H1 (cell line): ENCODE data around the gene IFNB1. TPM values are rescaled to one million over a fixed set of nuclear protein-coding genes. Genes with fewer than 3 reads are reported as not detected.

Source experiments
- CTCF ChIA-PET: fragments of 300-600 bp; sonication (Branson Sonifier 250); formaldehyde crosslinking; loops from one replicate; lab custom pipeline; 2021; ENCODE audit not compliant: partially characterized antibody; lab: Charles Lee
- POLR2A ChIA-PET: fragments of 300-600 bp; sonication (Branson Sonifier 250); formaldehyde crosslinking; loops from one replicate; lab custom pipeline; 2021; ENCODE audit warnings: inconsistent platforms; ENCODE audit not compliant: partially characterized antibody; lab: Charles Lee
- DNase-seq, 2 experiments: peaks; one replicate each; pipeline versions ENCODE4 v3.0.0 to v3.0.0-alpha.2; 2010 to 2022; ENCODE audit warnings: low spot score in 2 of 2, low read depth in 1 of 2, mixed read lengths in 1 of 2
- FAIRE-seq: peaks from 2 replicates; lab custom pipeline; 2011; peaks lifted over from hg19 to GRCh38; lab: Jason Lieb, UNC
- H2AFZ ChIP-seq: 2 replicates; pipeline ENCODE4 v1.8.1; 2012; ENCODE audit warnings: low read length, inconsistent platforms
- H2AK5ac ChIP-seq: 2 replicates; pipeline ENCODE4 v1.6.1; 2013; ENCODE audit warnings: low read depth, low read length
- H2BK120ac ChIP-seq: replicated peaks from 2 replicates; pipeline ENCODE3; 2013; ENCODE audit warnings: low read depth, low read length, inconsistent platforms
- H2BK12ac ChIP-seq: 2 replicates; pipeline ENCODE4 v1.6.1; 2013; ENCODE audit warnings: low read depth, low read length
- H2BK15ac ChIP-seq: 2 replicates; pipeline ENCODE4 v1.6.1; 2013; ENCODE audit warnings: low read length
- H2BK20ac ChIP-seq: 2 replicates; pipeline ENCODE4 v1.6.1; 2013; ENCODE audit warnings: low read length
- H2BK5ac ChIP-seq: 2 replicates; pipeline ENCODE4 v1.6.1; 2013; ENCODE audit warnings: low read depth, low read length
- H3K14ac ChIP-seq: 2 replicates; pipeline ENCODE4 v1.6.1; 2013; ENCODE audit warnings: inconsistent platforms; ENCODE audit not compliant: insufficient read length
- H3K18ac ChIP-seq: 2 replicates; pipeline ENCODE4 v1.6.1; 2013; ENCODE audit warnings: low read length; ENCODE audit errors: extremely low read depth
- H3K23ac ChIP-seq: 2 replicates; pipeline ENCODE4 v1.6.1; 2013; ENCODE audit warnings: inconsistent platforms; ENCODE audit not compliant: insufficient read length
- H3K23me2 ChIP-seq: 2 replicates; pipeline ENCODE4 v1.6.1; 2013; ENCODE audit warnings: low read depth, low read length
- H3K27ac ChIP-seq: 2 replicates; pipeline ENCODE4 v1.6.1; 2011; ENCODE audit warnings: low read depth, low read length, inconsistent platforms
- H3K27me3 ChIP-seq, 4 experiments: replicated peaks in 1 of 4; 1 replicate in 1 of 4; 2 replicates in 3 of 4; pipeline versions ENCODE4 v1.6.1 to v1.8.1; 2011 to 2013; ENCODE audit warnings: low read length in 3 of 4, mild to moderate bottlenecking in 3 of 4, inconsistent platforms in 2 of 4, mixed read lengths in 2 of 4, moderate library complexity in 1 of 4; ENCODE audit not compliant: control insufficient read depth in 3 of 4, insufficient read depth in 3 of 4; ENCODE audit errors: extremely low read depth in 1 of 4
- H3K36me3 ChIP-seq, 4 experiments: 2 replicates each; pipeline versions ENCODE4 v1.6.1 to v1.8.1; 2011 to 2013; ENCODE audit warnings: mild to moderate bottlenecking in 4 of 4, low read length in 3 of 4, moderate library complexity in 2 of 4, control low read depth in 1 of 4, inconsistent platforms in 1 of 4; ENCODE audit not compliant: insufficient read depth in 4 of 4, control insufficient read depth in 2 of 4
- H3K4ac ChIP-seq: replicated peaks from 2 replicates; pipeline ENCODE3; 2013; ENCODE audit warnings: low read length, low read depth, mixed read lengths, inconsistent platforms; ENCODE audit not compliant: insufficient read length
- H3K4me1 ChIP-seq, 4 experiments: replicated peaks in 1 of 4; 1 replicate in 1 of 4; 2 replicates in 3 of 4; pipeline versions ENCODE4 v1.6.1 to v1.8.1; 2011 to 2013; ENCODE audit warnings: low read length in 3 of 4, inconsistent platforms in 2 of 4, mixed read lengths in 1 of 4; ENCODE audit not compliant: insufficient read depth in 4 of 4, control insufficient read depth in 3 of 4
- H3K4me2 ChIP-seq, 2 experiments: 2 replicates each; pipeline versions ENCODE4 v1.6.1 to v1.8.1; 2011 to 2013; ENCODE audit warnings: low read depth in 2 of 2, low read length in 2 of 2, control low read depth in 1 of 2, inconsistent platforms in 1 of 2, mild to moderate bottlenecking in 1 of 2; ENCODE audit not compliant: insufficient read depth in 1 of 2
- H3K4me3 ChIP-seq, 4 experiments: fragments of 200-600, 300-600 bp in 1 of 4; sonication (generic), shearing (Covaris generic), sonication (Bioruptor Twin) in 1 of 4; 2 replicates each; pipeline versions ENCODE4 v1.5.1 to v1.8.1; 2011 to 2016; ENCODE audit warnings: low read length in 4 of 4, low read depth in 3 of 4, control low read depth in 2 of 4, inconsistent platforms in 2 of 4, mild to moderate bottlenecking in 2 of 4, mixed read lengths in 1 of 4, moderate library complexity in 1 of 4; ENCODE audit not compliant: insufficient read depth in 2 of 4; ENCODE audit errors: extremely low read depth in 1 of 4
- H3K56ac ChIP-seq: replicated peaks from 2 replicates; pipeline ENCODE3; 2013; ENCODE audit warnings: low read depth, mild to moderate bottlenecking, mixed read lengths, low read length, inconsistent platforms; ENCODE audit not compliant: insufficient read length
- H3K79me1 ChIP-seq: 2 replicates; pipeline ENCODE4 v1.6.1; 2013; ENCODE audit warnings: low read depth, low read length, control low read depth
- H3K79me2 ChIP-seq, 2 experiments: 2 replicates each; pipeline versions ENCODE4 v1.6.1 to v1.8.1; 2012 to 2013; ENCODE audit warnings: low read length in 2 of 2, mild to moderate bottlenecking in 2 of 2, inconsistent platforms in 1 of 2; ENCODE audit not compliant: insufficient read depth in 2 of 2, control insufficient read depth in 1 of 2
- H3K9ac ChIP-seq, 4 experiments: replicated peaks in 1 of 4; 1 replicate in 1 of 4; 2 replicates in 3 of 4; pipeline versions ENCODE4 v1.6.1 to v1.8.1; 2011 to 2013; ENCODE audit warnings: low read depth in 3 of 4, low read length in 3 of 4, control low read depth in 2 of 4, mild to moderate bottlenecking in 2 of 4, moderate library complexity in 2 of 4, inconsistent platforms in 1 of 4; ENCODE audit errors: extremely low read depth in 1 of 4
- H3K9me3 ChIP-seq, 2 experiments: 2 replicates each; pipeline versions ENCODE4 v1.6.1 to v1.8.1; 2012 to 2013; ENCODE audit warnings: mild to moderate bottlenecking in 2 of 2, moderate library complexity in 2 of 2, control low read depth in 1 of 2, inconsistent platforms in 1 of 2, low read depth in 1 of 2, low read length in 1 of 2, mixed read lengths in 1 of 2; ENCODE audit not compliant: insufficient read depth in 2 of 2
- H4K20me1 ChIP-seq, 2 experiments: replicated peaks in 1 of 2; 2 replicates each; pipeline versions ENCODE3 to v1.8.1; 2011 to 2013; ENCODE audit warnings: inconsistent platforms in 2 of 2, low read length in 2 of 2, mild to moderate bottlenecking in 1 of 2; ENCODE audit not compliant: insufficient read depth in 2 of 2, control insufficient read depth in 1 of 2
- H4K5ac ChIP-seq: 2 replicates; pipeline ENCODE4 v1.6.1; 2013; ENCODE audit warnings: low read length, low read depth, mixed read lengths, inconsistent platforms; ENCODE audit not compliant: insufficient read length
- H4K8ac ChIP-seq: 2 replicates; pipeline ENCODE4 v1.8.0; 2013; ENCODE audit warnings: mild to moderate bottlenecking, moderate library complexity, low read length, inconsistent platforms; ENCODE audit not compliant: insufficient read depth; ENCODE audit errors: extremely low read depth
- H4K91ac ChIP-seq: replicated peaks from 2 replicates; pipeline ENCODE3; 2013; ENCODE audit warnings: low read length, mixed read lengths, inconsistent platforms; ENCODE audit not compliant: insufficient read length
- ATF2 ChIP-seq: IDR thresholded peaks from 2 replicates; pipeline ENCODE4 v1.6.1; 2012; ENCODE audit warnings: low read length, inconsistent platforms
- BRCA1 ChIP-seq: IDR thresholded peaks from 2 replicates; pipeline ENCODE4 v1.6.1; 2012; ENCODE audit warnings: low read depth, low read length, improper control_type of control experiment
- CREB1 ChIP-seq: IDR thresholded peaks from 2 replicates; pipeline ENCODE4 v1.6.1; 2012; ENCODE audit warnings: inconsistent platforms
- KDM4A ChIP-seq: IDR thresholded peaks from one replicate; pipeline ENCODE4 v1.7.1; 2012; ENCODE audit warnings: low read depth, mild to moderate bottlenecking, moderate library complexity, low read length, inconsistent platforms; ENCODE audit not compliant: severe bottlenecking
- POU5F1 ChIP-seq: IDR thresholded peaks from 2 replicates; pipeline ENCODE4 v1.6.1; 2011; ENCODE audit warnings: low read depth, mild to moderate bottlenecking, low read length, moderate library complexity
- SP4 ChIP-seq: IDR thresholded peaks from 2 replicates; pipeline ENCODE4 v1.6.1; 2012; ENCODE audit warnings: low read length, inconsistent platforms
- ZNF274 ChIP-seq: IDR thresholded peaks from 2 replicates; pipeline ENCODE4 v1.7.0; 2012; ENCODE audit warnings: low read length, borderline replicate concordance; ENCODE audit errors: extremely low read depth
- WGBS, 2 experiments: shearing (Covaris generic) in 1 of 2; methylation state at CpG; one replicate each; pipeline versions ENCODE4 v1.1.6 to v1.1.7; 2013 to 2015; ENCODE audit warnings: low lambda C conversion rate in 2 of 2, mixed read lengths in 2 of 2, inconsistent platforms in 1 of 2, low coverage in 1 of 2, missing lambda C conversion rate in 1 of 2; ENCODE audit not compliant: insufficient replicate concordance in 2 of 2, insufficient coverage in 1 of 2, insufficient read length in 1 of 2; ENCODE audit errors: extremely low coverage in 1 of 2, missing lambda C conversion rate in 1 of 2; 5-methylcytosine and 5-hydroxymethylcytosine counted together
- polyA plus RNA-seq, 7 experiments: library from polyadenylated mRNA; depleted of rRNA in 3 of 7; stranded (reverse) in 5 of 7; unstranded in 2 of 7; fragments of >200 nt in 5 of 7; fragments of 200-250 nt in 2 of 7; gene quantifications; 1 replicate in 5 of 7; 2 replicates in 1 of 7; 4 replicates in 1 of 7; pipeline versions ENCODE4 v1.2.1 to v1.2.3, GENCODE V29; 2011 to 2013; ENCODE audit warnings: missing spikeins in 2 of 7, mixed read lengths in 2 of 7
- total RNA-seq: library from RNA; stranded (reverse); fragmentation: NEBNext Ultra II Directional; extraction: Animal tissue kit (Norgen Biotek cat#: 25700); gene quantifications from 2 replicates; pipeline ENCODE4 v1.2.1, GENCODE V29; 2021
- TF ChIP-seq, protein P1 (sequence below), 3 experiments: IDR thresholded peaks; 1 replicate in 2 of 3; 2 replicates in 1 of 3; pipeline versions ENCODE4 v1.5.1 to v1.6.1; 2011; ENCODE audit warnings: low read length in 3 of 3, mild to moderate bottlenecking in 3 of 3, inconsistent platforms in 2 of 3, low read depth in 1 of 3, moderate library complexity in 1 of 3; ENCODE audit not compliant: insufficient read depth in 1 of 3; ENCODE audit errors: control extremely low read depth in 1 of 3

IFNB1 gene
- total and polyA plus RNA-seq, 2 of the 8 experiments (the other 6 are each of a cell fraction or from before 2014, with no cell fraction given), result not detected

DNA sequence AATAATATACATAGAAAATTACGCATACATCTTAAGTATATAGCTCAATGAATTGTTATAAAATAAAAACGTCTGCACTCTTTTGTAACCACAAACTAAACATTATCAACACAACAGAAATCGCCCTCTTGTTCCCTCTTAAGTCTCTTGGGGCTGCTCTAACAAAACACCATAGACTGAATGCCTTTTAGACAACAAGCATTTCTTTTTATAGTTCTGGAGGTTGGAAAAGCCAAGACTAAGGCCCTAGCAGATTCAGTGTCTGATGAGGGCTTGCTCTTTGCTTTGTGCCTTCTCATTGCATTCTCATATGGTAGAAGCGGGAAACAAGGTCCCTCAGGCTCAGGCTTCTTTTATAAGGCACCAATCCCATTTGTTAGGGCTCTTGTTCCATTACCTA is 4.9 kb upstream of the IFNB1 start:
- H3K18ac ChIP-seq, result no peak overlapping the region
- no peaks in the 10 kb centered on the region for H4K20me1 ChIP-seq
- ChIA-PET CTCF (no interaction called here), POLR2A (no interaction called here)
- H3K9me3 ChIP-seq, result peaks cover 3 to 4% of the 10 kb centered on the region in 2 experiments; a peak in 1 of 4 replicates
- H2BK5ac ChIP-seq, result no peak overlapping the region
- H3K27ac ChIP-seq, result no peak overlapping the region
- no peak overlapping the region for H3K4me2 ChIP-seq
- no peaks in the 10 kb centered on the region for H3K79me1 ChIP-seq
- no peaks in the 10 kb centered on the region for H3K23me2 ChIP-seq
- H2BK15ac ChIP-seq, result no peak overlapping the region
- no peak overlapping the region for H2BK120ac ChIP-seq
- no peak overlapping the region for H3K14ac ChIP-seq
- 83% methylated on average over 4 of the region's 4 CpGs; no CpG with 5 or more reads in 1 of the 2 experiments for WGBS, 2 experiments
- H2AFZ ChIP-seq, result no peak overlapping the region
- H4K5ac ChIP-seq, result no peak overlapping the region
- H4K8ac ChIP-seq, result no peak overlapping the region
- no peak overlapping the region for H3K4ac ChIP-seq
- DNase-seq, result no peak
- H4K91ac ChIP-seq, result no peak overlapping the region
- H3K36me3 ChIP-seq, result no peaks in the 10 kb centered on the region
- H2BK20ac ChIP-seq, result no peak overlapping the region
- FAIRE-seq, result no peak
- H2AK5ac ChIP-seq, result no peak overlapping the region
- TF ChIP-seq POU5F1, result no peak
- TF ChIP-seq ZNF274, result no peak
- TF ChIP-seq SP4, result no peak
- no peak for TF ChIP-seq ATF2
- no peak for TF ChIP-seq KDM4A
- TF ChIP-seq, protein P1, sequence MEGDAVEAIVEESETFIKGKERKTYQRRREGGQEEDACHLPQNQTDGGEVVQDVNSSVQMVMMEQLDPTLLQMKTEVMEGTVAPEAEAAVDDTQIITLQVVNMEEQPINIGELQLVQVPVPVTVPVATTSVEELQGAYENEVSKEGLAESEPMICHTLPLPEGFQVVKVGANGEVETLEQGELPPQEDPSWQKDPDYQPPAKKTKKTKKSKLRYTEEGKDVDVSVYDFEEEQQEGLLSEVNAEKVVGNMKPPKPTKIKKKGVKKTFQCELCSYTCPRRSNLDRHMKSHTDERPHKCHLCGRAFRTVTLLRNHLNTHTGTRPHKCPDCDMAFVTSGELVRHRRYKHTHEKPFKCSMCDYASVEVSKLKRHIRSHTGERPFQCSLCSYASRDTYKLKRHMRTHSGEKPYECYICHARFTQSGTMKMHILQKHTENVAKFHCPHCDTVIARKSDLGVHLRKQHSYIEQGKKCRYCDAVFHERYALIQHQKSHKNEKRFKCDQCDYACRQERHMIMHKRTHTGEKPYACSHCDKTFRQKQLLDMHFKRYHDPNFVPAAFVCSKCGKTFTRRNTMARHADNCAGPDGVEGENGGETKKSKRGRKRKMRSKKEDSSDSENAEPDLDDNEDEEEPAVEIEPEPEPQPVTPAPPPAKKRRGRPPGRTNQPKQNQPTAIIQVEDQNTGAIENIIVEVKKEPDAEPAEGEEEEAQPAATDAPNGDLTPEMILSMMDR (IDR thresholded peaks at IDR 0.05; ENCODE audit: control extremely low read depth in 1 of 3, insufficient read depth in 1 of 3, low read depth in 1 of 3, low read length in 3 of 3), result no peak
- TF ChIP-seq CREB1, result no peak
- no peak for TF ChIP-seq BRCA1
- no peaks in the 10 kb centered on the region for H3K27me3 ChIP-seq
- no peak overlapping the region for H3K23ac ChIP-seq
- H3K4me3 ChIP-seq, result no peak overlapping the region
- no peaks in the 10 kb centered on the region for H3K79me2 ChIP-seq
- no peak overlapping the region for H3K9ac ChIP-seq
- H3K56ac ChIP-seq, result no peak overlapping the region
- H2BK12ac ChIP-seq, result no peak overlapping the region
- no peaks in the 10 kb centered on the region for H3K4me1 ChIP-seq
